Measurements from ENCODE around the gene ANKUB1. TPM values are rescaled to one million over a fixed set of nuclear protein-coding genes. Genes with fewer than 3 reads are reported as not detected.

ANKUB1 gene
- total RNA-seq, 1 donor: not detected

- DNase-seq (ENCODE audit: low read depth): peak; percentile 84
- peak within 1 kb of the TSS; percentile 94 for H3K4me3 ChIP-seq (ENCODE audit: low read depth, low read length)
- TF ChIP-seq CTCF (IDR thresholded peaks at IDR 0.05; ENCODE audit: insufficient read depth, low read depth, low read length): peak; percentile 21
Measured at GRCh38 chr3:149752051-149752787, 40.1 kb downstream of the ANKUB1 start, which contains the start of gene COMMD2. Gene COMMD2, minus strand, starts transcription at chr3:149752489. Its CDS starts 45 bp downstream, at chr3:149752444.

- TF ChIP-seq CTCF (IDR thresholded peaks at IDR 0.05; ENCODE audit: insufficient read depth, low read depth, low read length): no peak
- H3K4me3 ChIP-seq (ENCODE audit: low read depth, low read length): peak overlapping the region; percentile 94
- no peak for DNase-seq (ENCODE audit: low read depth)
Measured at GRCh38 chr3:149751551-149751950, 40.8 kb downstream of the ANKUB1 start.

GRCh38 chr3:149744606-149745005 lies 47.7 kb downstream of the ANKUB1 start:
- no peak for TF ChIP-seq CTCF (IDR thresholded peaks at IDR 0.05; ENCODE audit: insufficient read depth, low read depth, low read length)
- H3K4me3 ChIP-seq (ENCODE audit: low read depth, low read length): no peak overlapping the region
- DNase-seq (ENCODE audit: low read depth): no peak

GRCh38 chr3:149744151-149744550 lies 48.2 kb downstream of the ANKUB1 start:
- DNase-seq (ENCODE audit: low read depth): no peak
- no peak overlapping the region for H3K4me3 ChIP-seq (ENCODE audit: low read depth, low read length)
- TF ChIP-seq CTCF (IDR thresholded peaks at IDR 0.05; ENCODE audit: insufficient read depth, low read depth, low read length): no peak

GRCh38 chr3:149739396-149739795 lies 53.0 kb downstream of the ANKUB1 start:
- DNase-seq (ENCODE audit: low read depth): no peak
- no peak for TF ChIP-seq CTCF (IDR thresholded peaks at IDR 0.05; ENCODE audit: insufficient read depth, low read depth, low read length)

GRCh38 chr3:149738876-149739275 lies 53.5 kb downstream of the ANKUB1 start:
- DNase-seq (ENCODE audit: low read depth): no peak
- TF ChIP-seq CTCF (IDR thresholded peaks at IDR 0.05; ENCODE audit: insufficient read depth, low read depth, low read length): no peak
- H3K4me3 ChIP-seq (ENCODE audit: low read depth, low read length): no peak overlapping the region

More at GRCh38 chr3:149739396-149739795, 53.0 kb downstream of the ANKUB1 start:
- no peak overlapping the region for H3K4me3 ChIP-seq (ENCODE audit: low read depth, low read length)

GRCh38 chr3:149736953-149737205 lies 55.5 kb downstream of the ANKUB1 start:
- no peak overlapping the region for H3K4me3 ChIP-seq (ENCODE audit: low read depth, low read length)
- no peak for TF ChIP-seq CTCF (IDR thresholded peaks at IDR 0.05; ENCODE audit: insufficient read depth, low read depth, low read length)
- DNase-seq (ENCODE audit: low read depth): no peak
